Endothelial cell of umbilical vein (primary cell): ENCODE results near the gene CARNS1. TPM values are rescaled to one million over a fixed set of nuclear protein-coding genes. Genes with fewer than 3 reads are reported as not detected.

Source experiments
- BruUV-seq: library from RNA; stranded (reverse); fragments of 400-500 nt; replicated peaks from 2 replicates; lab custom pipeline; 2021; lab: Mats Ljungman, UMichigan
- CTCF ChIA-PET: fragments of 300-600, 350-600 bp; sonication (Branson Sonifier 250); formaldehyde crosslinking; loops from one replicate; lab custom pipeline; 2021; ENCODE audit warnings: antibody characterized with exemption, inconsistent platforms; lab: Charles Lee
- POLR2A ChIA-PET: fragments of 300-600, 350-600 bp; sonication (Branson Sonifier 250); formaldehyde crosslinking; loops from one replicate; lab custom pipeline; 2021; ENCODE audit warnings: antibody characterized with exemption, inconsistent platforms; lab: Charles Lee
- DNase-seq: peaks from one replicate; pipeline ENCODE4 v3.0.0-alpha.2; 2011; ENCODE audit warnings: low read depth, low spot score
- FAIRE-seq: peaks from 2 replicates; lab custom pipeline; 2011; peaks lifted over from hg19 to GRCh38; lab: Jason Lieb, UNC
- H2AFZ ChIP-seq: 2 replicates; pipeline ENCODE4 v1.6.0; 2012; ENCODE audit warnings: low read depth, low read length, control low read depth, inconsistent platforms
- H3K27ac ChIP-seq: 2 replicates; pipeline ENCODE4 v1.5.1; 2011; ENCODE audit warnings: low read depth, mild to moderate bottlenecking, control low read depth, low read length, moderate library complexity; ENCODE audit not compliant: insufficient read depth
- H3K27me3 ChIP-seq, 2 experiments: 2 replicates each; pipeline versions ENCODE4 v1.6.0 to v1.6.1; 2011; ENCODE audit warnings: low read length in 2 of 2, mixed read lengths in 1 of 2; ENCODE audit not compliant: control insufficient read depth in 2 of 2, insufficient read depth in 2 of 2
- H3K36me3 ChIP-seq, 2 experiments: 2 replicates in 1 of 2; 3 replicates in 1 of 2; pipeline ENCODE4 v1.5.1; 2011; ENCODE audit warnings: low read length in 2 of 2, mild to moderate bottlenecking in 1 of 2, moderate library complexity in 1 of 2; ENCODE audit not compliant: control insufficient read depth in 2 of 2, insufficient read depth in 2 of 2; ENCODE audit errors: extremely low read depth in 1 of 2
- H3K4me1 ChIP-seq: 3 replicates; pipeline ENCODE4 v1.5.1; 2011; ENCODE audit warnings: mild to moderate bottlenecking, low read length; ENCODE audit not compliant: control insufficient read depth, insufficient read depth; ENCODE audit errors: extremely low read depth
- H3K4me2 ChIP-seq: 2 replicates; pipeline ENCODE4 v1.6.1; 2011; ENCODE audit warnings: low read length, control low read depth, mixed read lengths; ENCODE audit not compliant: insufficient read depth
- H3K4me3 ChIP-seq, 3 experiments: fragments of 200-600 bp in 1 of 3; sonication (generic), shearing (Covaris generic) in 1 of 3; replicated peaks in 1 of 3; 2 replicates each; pipeline ENCODE4 v1.5.1; 2011 to 2016; ENCODE audit warnings: control low read depth in 3 of 3, low read length in 3 of 3, mild to moderate bottlenecking in 2 of 3, inconsistent platforms in 1 of 3, low read depth in 1 of 3, moderate library complexity in 1 of 3; ENCODE audit not compliant: insufficient read depth in 1 of 3
- H3K79me2 ChIP-seq: 2 replicates; pipeline ENCODE4 v1.6.0; 2012; ENCODE audit warnings: low read length, inconsistent platforms; ENCODE audit not compliant: control insufficient read depth, insufficient read depth
- H3K9ac ChIP-seq: replicated peaks from 2 replicates; pipeline ENCODE3; 2011; ENCODE audit warnings: low read length, control low read depth; ENCODE audit not compliant: insufficient read depth; ENCODE audit errors: extremely low read depth
- H3K9me1 ChIP-seq: replicated peaks from 3 replicates; pipeline ENCODE4 v1.6.0; 2011; ENCODE audit warnings: mild to moderate bottlenecking, low read length; ENCODE audit not compliant: control insufficient read depth, insufficient read depth; ENCODE audit errors: extremely low read depth
- H3K9me3 ChIP-seq: replicated peaks from 2 replicates; pipeline ENCODE4 v1.5.1; 2012; ENCODE audit warnings: low read length, inconsistent platforms; ENCODE audit not compliant: control insufficient read depth, insufficient read depth
- H4K20me1 ChIP-seq: replicated peaks from 2 replicates; pipeline ENCODE3; 2011; ENCODE audit warnings: mild to moderate bottlenecking, low read length; ENCODE audit not compliant: control insufficient read depth, insufficient read depth; ENCODE audit errors: extremely low read depth
- EZH2 ChIP-seq: IDR thresholded peaks from 2 replicates; pipeline ENCODE4 v1.6.1; 2012; ENCODE audit warnings: borderline replicate concordance, low read depth, mild to moderate bottlenecking, moderate library complexity, low read length, inconsistent platforms; ENCODE audit not compliant: severe bottlenecking
- FOS ChIP-seq: IDR thresholded peaks from 2 replicates; pipeline ENCODE4 v1.6.1; 2011; ENCODE audit warnings: mild to moderate bottlenecking, low read length, moderate library complexity, borderline replicate concordance; ENCODE audit not compliant: insufficient read depth
- GATA2 ChIP-seq: IDR thresholded peaks from 2 replicates; pipeline ENCODE4 v1.7.0; 2011; ENCODE audit warnings: low read depth, mild to moderate bottlenecking, moderate library complexity, mixed read lengths, low read length; ENCODE audit not compliant: insufficient read length, insufficient read depth
- JUN ChIP-seq: IDR thresholded peaks from 2 replicates; pipeline ENCODE4 v1.6.1; 2011; ENCODE audit warnings: borderline replicate concordance, low read depth; ENCODE audit not compliant: insufficient read length, insufficient read depth
- MYC ChIP-seq: IDR thresholded peaks from one replicate; pipeline ENCODE4 v1.6.1; 2011; ENCODE audit warnings: mild to moderate bottlenecking, low read depth, low read length
- POLR2A ChIP-seq: IDR thresholded peaks from 2 replicates; pipeline ENCODE4 v1.6.1; 2012; ENCODE audit warnings: low read depth, mild to moderate bottlenecking, control low read depth, low read length
- POLR2AphosphoS5 ChIP-seq: IDR thresholded peaks from 2 replicates; pipeline ENCODE4 v1.6.1; 2012; ENCODE audit warnings: low read depth, mild to moderate bottlenecking, control low read depth, low read length, moderate library complexity; ENCODE audit not compliant: insufficient read depth
- dilution Hi-C: fragments of 300-500 bp; cut with MboI; formaldehyde crosslinking; loops from one replicate; pipeline ENCODE4 v1.15.0; 2019; ENCODE audit warnings: low sequenced_read_pairs; ENCODE audit not compliant: extremely low pct_ligation_motif_present
- intact Hi-C: fragments of 100-400 bp; cut with micrococcal nuclease; formaldehyde crosslinking; loops from one replicate; pipeline ENCODE4 v1.10.0; 2022
- polyA plus RNA-seq, 4 experiments: library from polyadenylated mRNA; depleted of rRNA in 3 of 4; stranded (reverse) in 3 of 4; unstranded in 1 of 4; fragments of >200 nt; gene quantifications; 2 replicates each; pipeline versions ENCODE4 v1.2.1 to v1.2.3, GENCODE V29; 2011 to 2012; ENCODE audit warnings: missing spikeins in 1 of 4
- total RNA-seq: library from RNA; stranded (reverse); gene quantifications from 2 replicates; pipeline ENCODE4 v1.2.3, GENCODE V29; 2021
- TF ChIP-seq, protein P1 (sequence below): IDR thresholded peaks from 2 replicates; pipeline ENCODE4 v1.6.1; 2011; ENCODE audit not compliant: insufficient read depth, insufficient read length
- TF ChIP-seq, protein P2 (sequence below), 2 donors: IDR thresholded peaks; 1 replicate in 1 of 2; 2 replicates in 1 of 2; pipeline ENCODE4 v1.5.1; 2011; ENCODE audit warnings: low read length in 2 of 2, mild to moderate bottlenecking in 2 of 2, moderate library complexity in 2 of 2, control low read depth in 1 of 2, inconsistent platforms in 1 of 2, low read depth in 1 of 2; ENCODE audit not compliant: insufficient read depth in 1 of 2; ENCODE audit errors: extremely low read depth in 1 of 2

Gene CARNS1
- total and polyA plus RNA-seq, 2 donors (not counting 3 experiments of a cell fraction or from before 2014, with no cell fraction given): 0.14 to 0.35 TPM

DNA sequence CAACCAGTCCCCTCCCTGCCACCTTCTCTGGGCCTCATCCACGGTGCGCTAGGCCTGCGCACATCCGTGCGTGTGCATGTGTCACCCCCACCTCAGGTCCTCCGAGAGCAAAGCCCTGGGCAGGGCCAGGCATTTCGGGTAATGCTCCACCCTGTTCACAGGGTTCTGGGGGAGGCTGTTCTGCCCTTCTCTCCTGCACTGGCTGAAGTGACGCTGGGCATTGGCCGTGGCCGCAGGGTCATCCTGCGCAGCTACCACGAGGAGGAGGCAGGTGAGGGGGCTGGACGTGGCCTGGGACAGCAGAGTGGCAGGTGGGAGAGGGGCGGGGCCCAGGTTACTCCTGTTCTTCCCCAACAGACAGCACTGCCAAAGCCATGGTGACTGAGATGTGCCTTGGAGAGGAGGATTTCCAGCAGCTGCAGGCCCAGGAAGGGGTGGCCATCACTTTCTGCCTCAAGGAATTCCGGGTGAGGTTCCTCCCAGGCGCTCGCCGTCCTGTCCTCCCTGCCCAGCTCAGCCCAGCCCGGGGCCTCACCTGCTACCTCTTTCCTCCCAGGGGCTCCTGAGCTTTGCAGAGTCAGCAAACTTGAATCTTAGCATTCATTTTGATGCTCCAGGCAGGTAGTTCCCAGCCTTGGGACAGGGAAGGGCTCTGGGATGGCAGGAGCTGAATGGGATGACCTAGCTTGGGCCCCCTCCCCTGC lies 19.8 kb upstream of the CARNS1 start:
- intact Hi-C loops: no loop called here

More for the DNA sequence above, 19.8 kb upstream of the CARNS1 start:
- FAIRE-seq (no peak), DNase-seq (no peak)
- Histone ChIP-seq H3K79me2 (peaks cover 17% of the 10 kb centered on the region), H3K9me1 (no peaks in the 10 kb centered on the region), H4K20me1 (no peaks in the 10 kb centered on the region), H3K9ac (no peak overlapping the region), H3K4me3 (no peak overlapping the region), H2AFZ (no peak overlapping the region), H3K4me1 (peaks cover 23% of the 10 kb centered on the region), H3K27ac (no peak overlapping the region), H3K36me3 (peaks cover 6 to 27% of the 10 kb centered on the region in 2 experiments), H3K9me3 (no peaks in the 10 kb centered on the region), H3K4me2 (no peak overlapping the region), H3K27me3 (no peaks in the 10 kb centered on the region)
- dilution Hi-C loops: no loop called here
- no peak for TF ChIP-seq MYC
- TF ChIP-seq, protein P1, sequence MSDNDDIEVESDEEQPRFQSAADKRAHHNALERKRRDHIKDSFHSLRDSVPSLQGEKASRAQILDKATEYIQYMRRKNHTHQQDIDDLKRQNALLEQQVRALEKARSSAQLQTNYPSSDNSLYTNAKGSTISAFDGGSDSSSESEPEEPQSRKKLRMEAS: no peak
- TF ChIP-seq EZH2: no peak
- TF ChIP-seq FOS: no peak
- no peak for TF ChIP-seq JUN
- no peak for TF ChIP-seq GATA2
- no peak for TF ChIP-seq POLR2A
- no peak for TF ChIP-seq POLR2AphosphoS5
- TF ChIP-seq, protein P2, sequence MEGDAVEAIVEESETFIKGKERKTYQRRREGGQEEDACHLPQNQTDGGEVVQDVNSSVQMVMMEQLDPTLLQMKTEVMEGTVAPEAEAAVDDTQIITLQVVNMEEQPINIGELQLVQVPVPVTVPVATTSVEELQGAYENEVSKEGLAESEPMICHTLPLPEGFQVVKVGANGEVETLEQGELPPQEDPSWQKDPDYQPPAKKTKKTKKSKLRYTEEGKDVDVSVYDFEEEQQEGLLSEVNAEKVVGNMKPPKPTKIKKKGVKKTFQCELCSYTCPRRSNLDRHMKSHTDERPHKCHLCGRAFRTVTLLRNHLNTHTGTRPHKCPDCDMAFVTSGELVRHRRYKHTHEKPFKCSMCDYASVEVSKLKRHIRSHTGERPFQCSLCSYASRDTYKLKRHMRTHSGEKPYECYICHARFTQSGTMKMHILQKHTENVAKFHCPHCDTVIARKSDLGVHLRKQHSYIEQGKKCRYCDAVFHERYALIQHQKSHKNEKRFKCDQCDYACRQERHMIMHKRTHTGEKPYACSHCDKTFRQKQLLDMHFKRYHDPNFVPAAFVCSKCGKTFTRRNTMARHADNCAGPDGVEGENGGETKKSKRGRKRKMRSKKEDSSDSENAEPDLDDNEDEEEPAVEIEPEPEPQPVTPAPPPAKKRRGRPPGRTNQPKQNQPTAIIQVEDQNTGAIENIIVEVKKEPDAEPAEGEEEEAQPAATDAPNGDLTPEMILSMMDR (IDR thresholded peaks at IDR 0.05; ENCODE audit: extremely low read depth in 1 of 2, insufficient read depth in 1 of 2, low read depth in 1 of 2, low read length in 2 of 2): no peak
- POLR2A ChIA-PET: no interaction called here
- no TSS peak for BruUV-seq
- CTCF ChIA-PET: interaction anchor here (1.4 to 2.7 kb wide), 2 partner anchors 9 to 13 kb away, joined by 4 to 9 read pairs; no protein-coding TSS in a partner anchor
